HepG2 (cell line): ENCODE results near the gene CCDC57. TPM values are rescaled to one million over a fixed set of nuclear protein-coding genes. Genes with fewer than 3 reads are reported as not detected.

ENCODE experiments used
- CENPX ChIP-seq: sonication (generic); formaldehyde crosslinking; IDR thresholded peaks from 2 replicates; pipeline ENCODE4 v1.9.0; 2021; ENCODE audit warnings: mild to moderate bottlenecking, missing genetic modification reagents, moderate library complexity
- ELF3 ChIP-seq: IDR thresholded peaks from 2 replicates; pipeline ENCODE4 v1.6.1; 2016; ENCODE audit warnings: missing genetic modification reagents, missing compliant biosample characterization
- HNF4A ChIP-seq: sonication (generic); formaldehyde crosslinking; IDR thresholded peaks from 2 replicates; pipeline ENCODE4 v1.4.0; 2020; ENCODE audit warnings: missing genetic modification reagents
- IRF9 ChIP-seq: sonication (generic); formaldehyde crosslinking; IDR thresholded peaks from 2 replicates; pipeline ENCODE4 v1.8.0; 2022; ENCODE audit warnings: missing genetic modification reagents, mild to moderate bottlenecking, borderline replicate concordance
- ISX ChIP-seq: sonication (generic); formaldehyde crosslinking; conservative IDR thresholded peaks from 2 replicates; pipeline ENCODE4 v1.5.0; 2020; ENCODE audit warnings: missing genetic modification reagents
- MAFG ChIP-seq: sonication (generic); formaldehyde crosslinking; IDR thresholded peaks from 2 replicates; pipeline ENCODE4 v1.5.1; 2020; ENCODE audit warnings: mild to moderate bottlenecking, missing genetic modification reagents
- PAF1 ChIP-seq: IDR thresholded peaks from 2 replicates; pipeline ENCODE4 v1.6.1; 2016; ENCODE audit warnings: missing genetic modification reagents, missing compliant biosample characterization
- POLR2AphosphoS2 ChIP-seq: IDR thresholded peaks from 2 replicates; pipeline ENCODE4 v1.6.1; 2011; ENCODE audit warnings: low read depth, low read length, improper control_type of control experiment
- RBM22 ChIP-seq: fragments of 200-400 bp; formaldehyde crosslinking; optimal IDR thresholded peaks from 2 replicates; pipeline ENCODE3; 2017; ENCODE audit warnings: mild to moderate bottlenecking, low read length, moderate library complexity
- RORA ChIP-seq: sonication (generic); formaldehyde crosslinking; IDR thresholded peaks from 2 replicates; pipeline ENCODE4 v1.5.0; 2020; ENCODE audit warnings: mild to moderate bottlenecking, missing genetic modification reagents, moderate library complexity
- SMAD9 ChIP-seq: sonication (generic); formaldehyde crosslinking; IDR thresholded peaks from 2 replicates; pipeline ENCODE4 v1.5.1; 2020; ENCODE audit warnings: mild to moderate bottlenecking, missing genetic modification reagents
- SSRP1 ChIP-seq: IDR thresholded peaks from 2 replicates; pipeline ENCODE4 v1.6.1; 2016; ENCODE audit warnings: control low read depth
- TEF ChIP-seq: sonication (generic); formaldehyde crosslinking; IDR thresholded peaks from 2 replicates; pipeline ENCODE4 v1.5.0; 2020; ENCODE audit warnings: missing genetic modification reagents
- TFAP4 ChIP-seq: sonication (generic); IDR thresholded peaks from 2 replicates; pipeline ENCODE4 v1.6.1; 2016; ENCODE audit warnings: low read depth, borderline replicate concordance
- TOPORS ChIP-seq: sonication (generic); formaldehyde crosslinking; IDR thresholded peaks from 2 replicates; pipeline ENCODE4 v1.8.0; 2023; ENCODE audit warnings: mild to moderate bottlenecking, missing genetic modification reagents
- ZBTB20 ChIP-seq: sonication (generic); formaldehyde crosslinking; IDR thresholded peaks from 2 replicates; pipeline ENCODE4 v1.8.1; 2023; ENCODE audit warnings: missing genetic modification reagents, low read depth, mild to moderate bottlenecking, borderline replicate concordance
- ZNF251 ChIP-seq: sonication (generic); formaldehyde crosslinking; IDR thresholded peaks from 2 replicates; pipeline ENCODE4 v1.9.0; 2021; ENCODE audit warnings: mild to moderate bottlenecking, missing genetic modification reagents
- ZNF274 ChIP-seq: sonication (generic); formaldehyde crosslinking; IDR thresholded peaks from 2 replicates; pipeline ENCODE4 v1.5.1; 2020; ENCODE audit warnings: mild to moderate bottlenecking, missing genetic modification reagents
- ZNF275 ChIP-seq: sonication (generic); formaldehyde crosslinking; IDR thresholded peaks from 2 replicates; pipeline ENCODE4 v1.8.0; 2022; ENCODE audit warnings: missing genetic modification reagents, mild to moderate bottlenecking, inconsistent platforms, borderline replicate concordance
- ZNF343 ChIP-seq: sonication (generic); formaldehyde crosslinking; IDR thresholded peaks from 2 replicates; pipeline ENCODE4 v1.4.0; 2020; ENCODE audit warnings: mild to moderate bottlenecking, missing genetic modification reagents
- ZNF367 ChIP-seq: sonication (generic); formaldehyde crosslinking; IDR thresholded peaks from 2 replicates; pipeline ENCODE4 v1.4.0; 2020; ENCODE audit warnings: missing genetic modification reagents, borderline replicate concordance
- ZNF460 ChIP-seq: sonication (generic); formaldehyde crosslinking; IDR thresholded peaks from 2 replicates; pipeline ENCODE4 v1.5.1; 2020; ENCODE audit warnings: missing genetic modification reagents, mild to moderate bottlenecking, borderline replicate concordance
- ZNF501 ChIP-seq: sonication (generic); formaldehyde crosslinking; IDR thresholded peaks from 2 replicates; pipeline ENCODE4 v1.5.1; 2020; ENCODE audit warnings: mild to moderate bottlenecking, moderate library complexity, missing genetic modification reagents
- ZNF550 ChIP-seq: sonication (generic); formaldehyde crosslinking; IDR thresholded peaks from 2 replicates; pipeline ENCODE4 v1.4.0; 2020; ENCODE audit warnings: mild to moderate bottlenecking, missing genetic modification reagents, borderline replicate concordance
- ZNF589 ChIP-seq: sonication (generic); formaldehyde crosslinking; conservative IDR thresholded peaks from 2 replicates; pipeline ENCODE4 v1.8.0; 2022; ENCODE audit warnings: mild to moderate bottlenecking, moderate library complexity, missing genetic modification reagents
- ZNF83 ChIP-seq: sonication (generic); formaldehyde crosslinking; IDR thresholded peaks from 2 replicates; pipeline ENCODE4 v1.4.0; 2020; ENCODE audit warnings: missing genetic modification reagents, mild to moderate bottlenecking, borderline replicate concordance
- polyA plus RNA-seq, 8 experiments: library from polyadenylated mRNA; depleted of rRNA in 3 of 8; stranded (reverse) in 7 of 8; unstranded in 1 of 8; fragments of >200 nt; fragmentation: Illumina TruSeq in 4 of 8; extraction: Trizol in 4 of 8; gene quantifications; 2 replicates each; pipeline versions ENCODE4 v1.2.1 to v1.2.3, GENCODE V29; 2011 to 2016; ENCODE audit warnings: low read depth in 4 of 8, missing spikeins in 1 of 8, mixed read lengths in 1 of 8; ENCODE audit not compliant: insufficient read depth in 1 of 8
- total RNA-seq, 5 experiments: library from RNA; depleted of rRNA; stranded (reverse); fragments of >200 nt; fragmentation: Illumina TruSeq; extraction: Trizol; gene quantifications; 2 replicates each; pipeline ENCODE4 v1.2.3, GENCODE V29; 2016; ENCODE audit warnings: low read depth in 1 of 5
- TF ChIP-seq, protein P1 (sequence below): sonication (generic); formaldehyde crosslinking; IDR thresholded peaks from 2 replicates; pipeline ENCODE4 v1.5.0; 2020; ENCODE audit warnings: missing genetic modification reagents, mild to moderate bottlenecking, borderline replicate concordance

Gene CCDC57
- total and polyA plus RNA-seq, 2 of the 13 experiments (the other 11 are each of a cell fraction or from before 2014, with no cell fraction given), result 59.3 to 59.9 TPM

DNA sequence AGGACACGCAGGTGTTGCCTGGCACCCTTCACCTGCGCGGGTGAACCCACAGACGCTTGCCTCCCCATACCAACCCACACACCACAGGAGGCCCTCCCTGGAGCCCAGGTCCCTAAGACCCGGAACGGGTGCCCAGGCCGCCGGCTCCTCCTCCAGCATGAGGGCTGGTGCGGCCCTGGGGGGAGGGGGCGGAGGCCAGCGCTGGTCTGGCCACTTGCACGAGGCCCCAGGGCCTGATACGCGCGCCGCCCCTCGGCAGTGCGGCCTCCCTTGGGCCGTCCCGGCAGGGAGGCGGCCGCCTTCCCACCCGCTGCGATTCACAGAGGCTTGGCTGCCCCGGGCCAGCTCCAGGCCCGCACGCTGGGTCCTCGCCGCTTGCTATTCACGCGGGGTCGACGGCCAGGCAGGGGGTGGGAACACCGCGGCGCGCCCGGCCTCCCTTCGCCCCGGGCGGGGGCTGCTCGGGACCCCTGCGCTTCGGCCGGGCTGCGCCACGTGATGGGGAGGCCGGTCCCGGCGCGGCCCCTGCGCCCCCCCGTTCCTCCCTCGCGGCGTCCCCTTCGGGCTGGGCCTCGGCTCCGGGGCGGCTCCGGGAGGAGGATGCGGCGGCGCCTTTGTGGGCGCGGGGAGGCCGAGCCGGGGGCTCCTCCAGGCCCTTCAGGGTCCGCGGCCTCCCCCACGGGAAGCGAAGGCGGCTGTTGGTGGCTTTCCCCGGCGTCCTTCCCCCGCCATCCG lies 115.3 kb downstream of the CCDC57 start (continued):
- TF ChIP-seq ZNF275 (no peak), POLR2AphosphoS2 (no peak), IRF9 (CRISPR knock-in tag) (no peak), RORA (CRISPR knock-in tag) (no peak), SSRP1 (CRISPR knock-in tag) (peak; percentile 35; the same call in 1 of the 2 replicates), PAF1 (CRISPR knock-in tag) (no peak), ZNF343 (no peak; the same call in 1 of the 2 replicates), TFAP4 (no peak), RBM22 (peak; percentile 20), CENPX (CRISPR knock-in tag) (no peak), ZNF367 (peak; percentile 18; the same call in 1 of the 2 replicates), ZNF274 (CRISPR knock-in tag) (0 out of 2 replicates have a peak, but pooled peaks have one; percentile 23), HNF4A (no peak), SMAD9 (CRISPR knock-in tag) (no peak), TEF (no peak), ZNF460 (no peak), ZNF501 (peak; percentile 63), ZNF550 (CRISPR knock-in tag) (no peak), ZBTB20 (no peak), MAFG (CRISPR knock-in tag) (no peak), ISX (CRISPR knock-in tag) (no peak), TOPORS (CRISPR knock-in tag) (no peak), ZNF251 (CRISPR knock-in tag) (no peak), ZNF589 (CRISPR knock-in tag) (no peak), ELF3 (CRISPR knock-in tag) (no peak), ZNF83 (CRISPR knock-in tag) (no peak)
- TF ChIP-seq, protein P1, sequence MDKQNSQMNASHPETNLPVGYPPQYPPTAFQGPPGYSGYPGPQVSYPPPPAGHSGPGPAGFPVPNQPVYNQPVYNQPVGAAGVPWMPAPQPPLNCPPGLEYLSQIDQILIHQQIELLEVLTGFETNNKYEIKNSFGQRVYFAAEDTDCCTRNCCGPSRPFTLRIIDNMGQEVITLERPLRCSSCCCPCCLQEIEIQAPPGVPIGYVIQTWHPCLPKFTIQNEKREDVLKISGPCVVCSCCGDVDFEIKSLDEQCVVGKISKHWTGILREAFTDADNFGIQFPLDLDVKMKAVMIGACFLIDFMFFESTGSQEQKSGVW (CRISPR knock-in tag), result no peak
